OCI-LY7 (cell line): ENCODE measurements around the gene TMEM132E. TPM values are rescaled to one million over a fixed set of nuclear protein-coding genes. Genes with fewer than 3 reads are reported as not detected.

Experiments
- BruUV-seq: library from RNA; stranded (reverse); fragments of 400-500 nt; replicated peaks from 2 replicates; lab custom pipeline; 2021; lab: Mats Ljungman, UMichigan
- CTCF ChIA-PET: fragments of 300-600 bp; sonication (Branson Sonifier 250); formaldehyde crosslinking; loops from one replicate; lab custom pipeline; 2022; ENCODE audit warnings: antibody characterized with exemption; ENCODE audit not compliant: unreplicated experiment; lab: Charles Lee
- POLR2A ChIA-PET: fragments of 300-600 bp; sonication (Branson Sonifier 250); formaldehyde crosslinking; loops from one replicate; lab custom pipeline; 2022; ENCODE audit warnings: antibody characterized with exemption; lab: Charles Lee
- DNase-seq: peaks from one replicate; pipeline ENCODE4 v3.0.0-alpha.2; 2015; ENCODE audit warnings: low spot score
- H2AFZ ChIP-seq: fragments of 200-600 bp; sonication (generic), shearing (Covaris generic); 2 replicates; pipeline ENCODE4 v1.6.1; 2014; ENCODE audit warnings: mild to moderate bottlenecking, antibody characterized with exemption, low read length, moderate library complexity
- H3K27ac ChIP-seq: fragments of 200-600 bp; sonication (generic); 2 replicates; pipeline ENCODE4 v1.5.1; 2014; ENCODE audit warnings: mixed run types, low read depth, mild to moderate bottlenecking, moderate library complexity, low read length, inconsistent platforms; ENCODE audit not compliant: poor library complexity, severe bottlenecking
- H3K36me3 ChIP-seq: fragments of 200-600 bp; sonication (generic); 2 replicates; pipeline ENCODE4 v1.6.1; 2014; ENCODE audit warnings: mild to moderate bottlenecking, antibody characterized with exemption, low read length, moderate library complexity, mixed read lengths; ENCODE audit not compliant: insufficient read depth
- H3K4me1 ChIP-seq: fragments of 200-600 bp; sonication (generic); 2 replicates; pipeline ENCODE4 v1.5.1; 2014; ENCODE audit warnings: mild to moderate bottlenecking, low read length; ENCODE audit not compliant: insufficient read depth, poor library complexity, severe bottlenecking
- H3K4me2 ChIP-seq: fragments of 200-600 bp; sonication (generic); 2 replicates; pipeline ENCODE4 v1.6.1; 2014; ENCODE audit warnings: mild to moderate bottlenecking, low read length
- H3K4me3 ChIP-seq: fragments of 200-600 bp; sonication (generic); 2 replicates; pipeline ENCODE4 v1.5.1; 2014; ENCODE audit warnings: mild to moderate bottlenecking, low read depth, low read length; ENCODE audit not compliant: poor library complexity, severe bottlenecking
- H3K79me2 ChIP-seq: fragments of 200-600 bp; sonication (generic); 2 replicates; pipeline ENCODE4 v1.6.1; 2016; ENCODE audit warnings: low read depth, mild to moderate bottlenecking, low read length, moderate library complexity, mixed read lengths; ENCODE audit not compliant: insufficient read depth
- H3K9me2 ChIP-seq: fragments of 200-600 bp; sonication (generic); 2 replicates; pipeline ENCODE4 v1.6.1; 2016; ENCODE audit warnings: mild to moderate bottlenecking, low read length, mixed read lengths; ENCODE audit not compliant: insufficient read depth
- H3K9me3 ChIP-seq: fragments of 200-600 bp; sonication (generic); 2 replicates; pipeline ENCODE4 v1.6.1; 2014; ENCODE audit warnings: mild to moderate bottlenecking, mixed run types, low read length, mixed read lengths
- H4K20me1 ChIP-seq: fragments of 200-600 bp; sonication (generic); 2 replicates; pipeline ENCODE4 v1.6.1; 2014; ENCODE audit warnings: mild to moderate bottlenecking, antibody characterized with exemption, low read length, moderate library complexity, mixed read lengths; ENCODE audit not compliant: insufficient read depth
- EZH2phosphoT487 ChIP-seq: fragments of 200-600 bp; sonication (generic); IDR thresholded peaks from 2 replicates; pipeline ENCODE4 v1.6.1; 2018; ENCODE audit warnings: low read depth, borderline replicate concordance, mild to moderate bottlenecking, mixed run types, antibody characterized with exemption, low read length, moderate library complexity, mixed read lengths
- intact Hi-C: fragments of 100-400 bp; cut with micrococcal nuclease; formaldehyde crosslinking; loops from one replicate; pipeline ENCODE4 v1.10.0; 2022; ENCODE audit not compliant: unreplicated experiment
- total RNA-seq, 2 experiments: library from RNA; depleted of rRNA in 1 of 2; stranded (reverse); fragments of >200 nt in 1 of 2; shearing (Covaris generic) in 1 of 2; gene quantifications; 2 replicates each; pipeline ENCODE4 v1.2.3, GENCODE V29; 2014 to 2022
- TF ChIP-seq, protein P1 (sequence below): fragments of 200-600 bp; sonication (generic); conservative IDR thresholded peaks from 2 replicates; pipeline ENCODE4 v1.5.1; 2014; ENCODE audit warnings: mild to moderate bottlenecking, antibody characterized with exemption, low read length, moderate library complexity, mixed read lengths

Gene TMEM132E
- total RNA-seq, 2 experiments from 2014 or later: not detected

DNA sequence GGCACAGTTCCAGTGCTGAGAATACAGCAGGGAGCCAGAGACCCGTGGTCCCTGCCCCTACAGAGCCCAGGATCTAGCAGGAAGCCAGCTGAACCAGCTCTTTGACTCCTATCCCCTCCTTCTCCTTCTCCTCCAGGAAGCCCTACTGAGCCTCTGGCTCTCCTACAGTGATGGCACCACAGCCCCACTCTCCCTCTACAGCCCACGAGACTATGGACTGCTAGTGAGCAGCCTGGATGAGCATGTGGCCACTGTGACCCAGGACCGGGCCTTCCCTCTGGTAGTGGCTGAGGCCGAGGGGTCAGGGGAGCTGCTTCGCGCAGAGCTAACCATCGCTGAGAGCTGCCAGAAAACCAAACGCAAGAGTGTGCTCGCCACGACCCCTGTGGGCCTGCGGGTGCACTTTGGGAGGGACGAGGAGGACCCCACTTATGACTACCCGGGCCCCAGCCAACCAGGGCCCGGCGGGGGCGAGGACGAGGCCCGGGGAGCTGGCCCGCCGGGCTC, 57.7 kb downstream of the TMEM132E start:
- intact Hi-C loops: no loop called here
- BruUV-seq: no TSS peak
- H3K27ac ChIP-seq: no peak overlapping the region
- ChIA-PET POLR2A (no interaction called here), CTCF (no interaction called here)
- H3K9me3 ChIP-seq: no peaks in the 10 kb centered on the region
- H3K79me2 ChIP-seq: no peaks in the 10 kb centered on the region
- no peak overlapping the region for H3K4me3 ChIP-seq
- H3K9me2 ChIP-seq: no peaks in the 10 kb centered on the region
- H2AFZ ChIP-seq: no peak overlapping the region
- TF ChIP-seq EZH2phosphoT487: no peak
- TF ChIP-seq, protein P1, sequence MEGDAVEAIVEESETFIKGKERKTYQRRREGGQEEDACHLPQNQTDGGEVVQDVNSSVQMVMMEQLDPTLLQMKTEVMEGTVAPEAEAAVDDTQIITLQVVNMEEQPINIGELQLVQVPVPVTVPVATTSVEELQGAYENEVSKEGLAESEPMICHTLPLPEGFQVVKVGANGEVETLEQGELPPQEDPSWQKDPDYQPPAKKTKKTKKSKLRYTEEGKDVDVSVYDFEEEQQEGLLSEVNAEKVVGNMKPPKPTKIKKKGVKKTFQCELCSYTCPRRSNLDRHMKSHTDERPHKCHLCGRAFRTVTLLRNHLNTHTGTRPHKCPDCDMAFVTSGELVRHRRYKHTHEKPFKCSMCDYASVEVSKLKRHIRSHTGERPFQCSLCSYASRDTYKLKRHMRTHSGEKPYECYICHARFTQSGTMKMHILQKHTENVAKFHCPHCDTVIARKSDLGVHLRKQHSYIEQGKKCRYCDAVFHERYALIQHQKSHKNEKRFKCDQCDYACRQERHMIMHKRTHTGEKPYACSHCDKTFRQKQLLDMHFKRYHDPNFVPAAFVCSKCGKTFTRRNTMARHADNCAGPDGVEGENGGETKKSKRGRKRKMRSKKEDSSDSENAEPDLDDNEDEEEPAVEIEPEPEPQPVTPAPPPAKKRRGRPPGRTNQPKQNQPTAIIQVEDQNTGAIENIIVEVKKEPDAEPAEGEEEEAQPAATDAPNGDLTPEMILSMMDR: no peak
- H3K4me2 ChIP-seq: no peak overlapping the region
- DNase-seq: no peak
- H3K36me3 ChIP-seq: no peaks in the 10 kb centered on the region
- H3K4me1 ChIP-seq: no peaks in the 10 kb centered on the region
- no peaks in the 10 kb centered on the region for H4K20me1 ChIP-seq

DNA sequence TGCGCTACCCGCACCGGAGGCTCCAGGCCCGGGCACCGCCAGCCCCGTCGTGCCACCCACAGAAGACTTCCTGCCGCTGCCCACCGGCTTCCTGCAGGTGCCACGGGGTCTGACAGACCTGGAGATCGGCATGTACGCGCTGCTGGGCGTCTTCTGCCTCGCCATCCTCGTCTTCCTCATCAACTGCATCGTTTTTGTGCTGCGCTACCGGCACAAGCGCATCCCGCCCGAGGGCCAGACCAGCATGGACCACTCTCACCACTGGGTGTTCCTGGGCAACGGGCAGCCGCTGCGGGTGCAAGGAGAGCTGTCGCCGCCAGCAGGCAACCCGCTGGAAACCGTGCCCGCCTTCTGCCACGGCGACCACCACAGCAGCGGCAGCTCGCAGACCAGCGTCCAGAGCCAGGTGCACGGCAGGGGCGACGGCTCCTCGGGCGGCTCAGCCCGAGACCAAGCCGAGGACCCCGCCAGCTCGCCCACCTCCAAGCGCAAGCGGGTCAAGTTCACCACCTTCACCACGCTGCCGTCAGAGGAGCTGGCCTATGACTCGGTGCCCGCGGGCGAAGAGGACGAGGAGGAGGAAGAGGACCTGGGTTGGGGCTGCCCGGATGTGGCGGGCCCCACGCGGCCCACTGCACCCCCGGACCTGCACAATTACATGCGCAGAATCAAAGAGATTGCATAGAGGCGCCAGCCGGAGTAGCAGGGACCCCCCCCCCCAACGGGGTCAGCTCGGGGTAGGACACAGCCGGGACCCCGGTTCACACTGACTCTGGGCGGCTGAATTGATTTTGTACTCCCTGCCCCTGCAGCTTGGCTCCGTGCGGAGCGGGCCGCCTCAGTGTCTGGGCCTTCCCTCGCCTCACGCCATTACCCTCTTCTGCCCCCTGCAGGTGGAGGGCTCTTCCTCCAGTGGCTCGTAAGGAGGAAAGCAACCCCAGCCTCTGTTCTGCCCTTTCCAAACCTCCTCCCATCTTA, 58.5 kb downstream of the TMEM132E start:
- Histone ChIP-seq H2AFZ (no peak overlapping the region), H3K36me3 (no peaks in the 10 kb centered on the region), H4K20me1 (no peaks in the 10 kb centered on the region), H3K27ac (no peak overlapping the region), H3K9me2 (no peaks in the 10 kb centered on the region), H3K4me1 (no peaks in the 10 kb centered on the region), H3K4me3 (no peak overlapping the region), H3K9me3 (no peaks in the 10 kb centered on the region), H3K79me2 (no peaks in the 10 kb centered on the region), H3K4me2 (no peak overlapping the region)
- no peak for TF ChIP-seq EZH2phosphoT487
- TF ChIP-seq, protein P1: peak; percentile 80
- CTCF ChIA-PET: no interaction called here
- intact Hi-C loops: loop anchor here (1.0 to 2.0 kb wide), 2 partner anchors 95 to 218 kb away; no protein-coding TSS in a partner anchor
- POLR2A ChIA-PET: no interaction called here
- peak; percentile 63 for DNase-seq
- BruUV-seq: no TSS peak
